HL-60 (cell line): Measurements from ENCODE around the gene ATRNL1.

Experiments used
- DNase-seq, 2 experiments: peaks; one replicate each; pipeline ENCODE4 v3.0.0-alpha.2; 2010 to 2020; ENCODE audit warnings: low read depth in 1 of 2, low spot score in 1 of 2
- H3K27ac ChIP-seq: fragments of 250-450 bp; sonication (Bioruptor Pico); replicated peaks from 2 replicates; pipeline ENCODE4 v1.5.1; 2020; ENCODE audit warnings: mild to moderate bottlenecking, moderate library complexity
- H3K27me3 ChIP-seq: fragments of 250-450 bp; sonication (Bioruptor Pico); 2 replicates; pipeline ENCODE4 v1.5.1; 2021; ENCODE audit warnings: mild to moderate bottlenecking, moderate library complexity; ENCODE audit not compliant: insufficient read depth, poor library complexity, severe bottlenecking
- H3K4me3 ChIP-seq: replicated peaks from 2 replicates; pipeline ENCODE4 v1.5.1; 2011; ENCODE audit warnings: mild to moderate bottlenecking, control low read depth, low read length; ENCODE audit not compliant: insufficient read depth
- GABPA ChIP-seq: IDR thresholded peaks from 2 replicates; pipeline ENCODE4 v1.6.1; 2012; ENCODE audit warnings: low read depth
- POLR2AphosphoS5 ChIP-seq: IDR thresholded peaks from 2 replicates; pipeline ENCODE4 v1.6.1; 2012; ENCODE audit warnings: low read depth
- SPI1 ChIP-seq: IDR thresholded peaks from 2 replicates; pipeline ENCODE4 v1.6.1; 2012; ENCODE audit warnings: low read depth, mild to moderate bottlenecking, borderline replicate concordance
- TF ChIP-seq, protein P1 (sequence below): IDR thresholded peaks from one replicate; pipeline ENCODE4 v1.5.1; 2011; ENCODE audit warnings: low read length, control low read depth, inconsistent platforms; ENCODE audit not compliant: insufficient read depth
- TF ChIP-seq, protein P2 (sequence below): IDR thresholded peaks from 2 replicates; pipeline ENCODE4 v1.6.1; 2012; ENCODE audit warnings: low read depth; ENCODE audit not compliant: insufficient replicate concordance

ATRNL1 gene

DNA sequence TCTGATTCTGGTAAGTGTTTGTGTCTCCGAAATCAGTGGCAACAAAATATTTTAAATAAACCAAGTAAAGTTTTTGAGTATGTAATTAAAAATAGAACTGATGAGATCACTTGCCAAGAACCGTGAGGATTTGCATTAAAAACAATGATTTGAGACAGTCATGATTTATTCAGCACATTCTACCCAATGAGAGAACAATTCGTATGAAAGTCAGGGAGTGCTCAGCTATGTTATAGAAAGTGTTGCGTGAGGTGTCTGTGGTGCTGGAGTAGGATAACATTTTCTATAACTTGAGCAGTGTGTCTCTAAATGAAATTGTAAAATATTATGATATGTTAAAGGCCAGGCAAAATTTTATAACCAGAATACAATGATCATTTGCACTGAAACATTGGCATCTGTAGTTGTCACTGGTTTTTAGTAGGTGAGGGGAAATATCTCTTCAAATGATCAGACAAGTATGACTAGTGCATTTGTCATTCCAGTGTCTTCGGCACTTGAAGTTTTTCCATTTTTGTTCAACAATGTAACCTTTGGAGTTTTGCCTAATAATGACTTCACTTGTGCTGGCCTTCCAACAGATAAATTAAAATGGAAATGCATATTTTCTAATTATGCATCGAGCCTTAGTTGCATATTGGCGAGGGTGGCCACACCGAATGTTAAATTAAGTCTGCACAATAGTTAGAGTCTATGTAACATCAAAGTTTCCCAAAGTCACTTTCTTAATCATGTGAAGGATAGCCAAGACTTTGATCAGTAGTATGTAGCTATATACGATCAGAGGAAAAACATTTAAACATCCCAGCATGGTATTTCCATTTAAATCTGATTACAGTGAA lies 844.0 kb downstream of the ATRNL1 start:
- TF ChIP-seq SPI1 (no peak), GABPA (no peak), POLR2AphosphoS5 (no peak)
- TF ChIP-seq, protein P1, sequence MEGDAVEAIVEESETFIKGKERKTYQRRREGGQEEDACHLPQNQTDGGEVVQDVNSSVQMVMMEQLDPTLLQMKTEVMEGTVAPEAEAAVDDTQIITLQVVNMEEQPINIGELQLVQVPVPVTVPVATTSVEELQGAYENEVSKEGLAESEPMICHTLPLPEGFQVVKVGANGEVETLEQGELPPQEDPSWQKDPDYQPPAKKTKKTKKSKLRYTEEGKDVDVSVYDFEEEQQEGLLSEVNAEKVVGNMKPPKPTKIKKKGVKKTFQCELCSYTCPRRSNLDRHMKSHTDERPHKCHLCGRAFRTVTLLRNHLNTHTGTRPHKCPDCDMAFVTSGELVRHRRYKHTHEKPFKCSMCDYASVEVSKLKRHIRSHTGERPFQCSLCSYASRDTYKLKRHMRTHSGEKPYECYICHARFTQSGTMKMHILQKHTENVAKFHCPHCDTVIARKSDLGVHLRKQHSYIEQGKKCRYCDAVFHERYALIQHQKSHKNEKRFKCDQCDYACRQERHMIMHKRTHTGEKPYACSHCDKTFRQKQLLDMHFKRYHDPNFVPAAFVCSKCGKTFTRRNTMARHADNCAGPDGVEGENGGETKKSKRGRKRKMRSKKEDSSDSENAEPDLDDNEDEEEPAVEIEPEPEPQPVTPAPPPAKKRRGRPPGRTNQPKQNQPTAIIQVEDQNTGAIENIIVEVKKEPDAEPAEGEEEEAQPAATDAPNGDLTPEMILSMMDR = no peak
- TF ChIP-seq, protein P2, sequence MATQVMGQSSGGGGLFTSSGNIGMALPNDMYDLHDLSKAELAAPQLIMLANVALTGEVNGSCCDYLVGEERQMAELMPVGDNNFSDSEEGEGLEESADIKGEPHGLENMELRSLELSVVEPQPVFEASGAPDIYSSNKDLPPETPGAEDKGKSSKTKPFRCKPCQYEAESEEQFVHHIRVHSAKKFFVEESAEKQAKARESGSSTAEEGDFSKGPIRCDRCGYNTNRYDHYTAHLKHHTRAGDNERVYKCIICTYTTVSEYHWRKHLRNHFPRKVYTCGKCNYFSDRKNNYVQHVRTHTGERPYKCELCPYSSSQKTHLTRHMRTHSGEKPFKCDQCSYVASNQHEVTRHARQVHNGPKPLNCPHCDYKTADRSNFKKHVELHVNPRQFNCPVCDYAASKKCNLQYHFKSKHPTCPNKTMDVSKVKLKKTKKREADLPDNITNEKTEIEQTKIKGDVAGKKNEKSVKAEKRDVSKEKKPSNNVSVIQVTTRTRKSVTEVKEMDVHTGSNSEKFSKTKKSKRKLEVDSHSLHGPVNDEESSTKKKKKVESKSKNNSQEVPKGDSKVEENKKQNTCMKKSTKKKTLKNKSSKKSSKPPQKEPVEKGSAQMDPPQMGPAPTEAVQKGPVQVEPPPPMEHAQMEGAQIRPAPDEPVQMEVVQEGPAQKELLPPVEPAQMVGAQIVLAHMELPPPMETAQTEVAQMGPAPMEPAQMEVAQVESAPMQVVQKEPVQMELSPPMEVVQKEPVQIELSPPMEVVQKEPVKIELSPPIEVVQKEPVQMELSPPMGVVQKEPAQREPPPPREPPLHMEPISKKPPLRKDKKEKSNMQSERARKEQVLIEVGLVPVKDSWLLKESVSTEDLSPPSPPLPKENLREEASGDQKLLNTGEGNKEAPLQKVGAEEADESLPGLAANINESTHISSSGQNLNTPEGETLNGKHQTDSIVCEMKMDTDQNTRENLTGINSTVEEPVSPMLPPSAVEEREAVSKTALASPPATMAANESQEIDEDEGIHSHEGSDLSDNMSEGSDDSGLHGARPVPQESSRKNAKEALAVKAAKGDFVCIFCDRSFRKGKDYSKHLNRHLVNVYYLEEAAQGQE = no peak
- no peak overlapping the region for H3K27ac ChIP-seq
- H3K27me3 ChIP-seq = no peaks in the 10 kb centered on the region
- no peak overlapping the region for H3K4me3 ChIP-seq
- no peak for DNase-seq

DNA sequence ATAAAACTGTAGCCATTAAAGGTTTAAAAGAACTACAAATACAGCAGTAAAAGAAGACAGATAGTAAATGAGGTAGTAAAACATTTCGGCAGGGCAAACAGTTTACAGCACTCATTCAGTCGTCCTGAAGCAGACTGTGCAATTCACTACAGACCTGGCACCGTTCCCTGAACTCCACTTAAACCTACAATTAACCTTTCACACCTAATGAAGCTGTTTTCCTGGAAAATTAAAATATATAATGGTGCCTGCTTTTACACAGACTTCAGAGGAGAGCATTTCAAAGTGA lies 844.5 kb downstream of the ATRNL1 start:
- H3K4me3 ChIP-seq = no peak overlapping the region
- TF ChIP-seq, protein P2 = no peak
- no peak for TF ChIP-seq POLR2AphosphoS5
- no peak for TF ChIP-seq SPI1
- TF ChIP-seq GABPA = no peak
- TF ChIP-seq, protein P1 = no peak
- no peak for DNase-seq
- H3K27ac ChIP-seq = no peak overlapping the region
- no peaks in the 10 kb centered on the region for H3K27me3 ChIP-seq

DNA sequence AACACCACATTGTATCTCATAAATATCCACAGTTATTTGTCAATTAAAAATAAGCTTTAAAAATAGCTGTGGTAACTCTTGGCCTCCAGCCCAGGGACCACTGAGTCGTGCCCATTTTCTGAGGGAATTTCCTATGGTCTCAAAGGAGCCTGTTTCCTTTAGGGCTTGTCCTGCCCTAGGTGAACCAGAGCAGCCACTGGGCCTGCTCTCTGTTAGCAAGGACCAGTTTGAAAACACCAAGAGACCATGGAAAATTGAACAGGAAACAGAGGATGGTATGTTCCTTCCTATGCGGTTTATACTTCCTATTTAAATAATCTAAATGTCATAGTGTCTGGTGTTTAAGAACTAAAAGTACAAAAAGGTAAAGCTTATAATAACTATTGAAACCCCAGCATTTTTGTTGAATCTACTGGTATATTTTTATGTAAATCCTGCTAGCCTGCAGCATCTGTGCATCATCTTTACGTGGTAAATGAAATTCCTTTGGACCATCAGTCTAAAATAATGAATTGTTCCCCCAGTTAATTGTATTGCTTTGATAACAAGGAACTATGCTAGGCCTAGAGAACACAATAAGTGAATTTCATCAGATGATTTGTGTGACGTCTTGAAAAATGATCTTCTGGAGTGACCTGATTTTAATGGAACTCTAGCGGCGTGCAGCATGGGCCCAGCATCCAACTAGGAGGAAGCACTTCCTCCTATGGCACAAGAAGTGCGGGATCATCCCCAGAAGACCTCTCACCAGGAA lies 846.1 kb downstream of the ATRNL1 start:
- Histone ChIP-seq H3K27ac (no peak overlapping the region), H3K4me3 (no peak overlapping the region), H3K27me3 (no peaks in the 10 kb centered on the region)
- TF ChIP-seq POLR2AphosphoS5 = no peak
- TF ChIP-seq, protein P1 = no peak
- TF ChIP-seq SPI1 = no peak
- TF ChIP-seq, protein P2 = no peak
- no peak for TF ChIP-seq GABPA
- no peak for DNase-seq
